ENCODE results near the gene ZNF516. TPM values are rescaled to one million over a fixed set of nuclear protein-coding genes. Genes with fewer than 3 reads are reported as not detected.
"Not testable (repeated sequence)": the region's sequence is repeated elsewhere in the genome, so short reads cannot be mapped to it uniquely, and the experiment has no call there.

The ZNF516 gene
- total RNA-seq, 2 donors from 2014 or later = 10.8 to 21.1 TPM

- Mint-ChIP-seq H3K36me3 (no peaks in the 10 kb centered on the region), H3K9me3 (no peaks in the 10 kb centered on the region), H3K4me3 (no peak overlapping the region), H3K27ac (no peak overlapping the region), H3K27me3 (no peaks in the 10 kb centered on the region), H3K4me1 (ENCODE audit: low read depth in 2 of 2) (peaks cover 20 to 30% of the 10 kb centered on the region in 2 donors)
- DNase-seq (ENCODE audit: low spot score) (no peak), ATAC-seq (no peak)
These were observed 12.8 kb downstream of the ZNF516 start for GRCh38 chr18:76482267-76482666.

- no peaks in the 10 kb centered on the region for H3K36me3 Mint-ChIP-seq
- peak; percentile 42 for DNase-seq (ENCODE audit: low spot score)
- no peaks in the 10 kb centered on the region for H3K27me3 Mint-ChIP-seq
- no peak overlapping the region for H3K27ac Mint-ChIP-seq
- H3K9me3 Mint-ChIP-seq = no peaks in the 10 kb centered on the region
- H3K4me3 Mint-ChIP-seq = no peak overlapping the region
- ATAC-seq = no peak
- H3K4me1 Mint-ChIP-seq (ENCODE audit: low read depth in 2 of 2) = peaks cover 24 to 33% of the 10 kb centered on the region in 2 donors
These were observed 14.1 kb downstream of the ZNF516 start for GRCh38 chr18:76480913-76481312.

GRCh38 chr18:76479351-76480238, 15.4 kb downstream of the ZNF516 start:
- ATAC-seq (no peak), DNase-seq (ENCODE audit: low spot score) (peak; percentile 32)
- H3K27ac Mint-ChIP-seq = no peak overlapping the region
- H3K27me3 Mint-ChIP-seq = no peaks in the 10 kb centered on the region
- no peak overlapping the region for H3K4me3 Mint-ChIP-seq
- H3K4me1 Mint-ChIP-seq (ENCODE audit: low read depth in 2 of 2) = peaks cover 26 to 29% of the 10 kb centered on the region in 2 donors
- no peaks in the 10 kb centered on the region for H3K9me3 Mint-ChIP-seq
- no peaks in the 10 kb centered on the region for H3K36me3 Mint-ChIP-seq

GRCh38 chr18:76476665-76477561, 18.1 kb downstream of the ZNF516 start:
- H3K36me3 Mint-ChIP-seq = no peaks in the 10 kb centered on the region
- H3K9me3 Mint-ChIP-seq = no peaks in the 10 kb centered on the region
- H3K4me3 Mint-ChIP-seq = peak overlapping the region; percentile 62
- H3K4me1 Mint-ChIP-seq (ENCODE audit: low read depth in 2 of 2) = peaks cover 37 to 42% of the 10 kb centered on the region in 2 donors
- peaks cover 0 to 4% of the 10 kb centered on the region in 2 donors for H3K27me3 Mint-ChIP-seq
- DNase-seq (ENCODE audit: low spot score) = peak; percentile 58
- peak; percentile 20 to 70 for ATAC-seq
- H3K27ac Mint-ChIP-seq = peak overlapping the region; percentile 38 to 75

- no peaks in the 10 kb centered on the region for H3K36me3 Mint-ChIP-seq
- no peaks in the 10 kb centered on the region for H3K9me3 Mint-ChIP-seq
- DNase-seq (ENCODE audit: low spot score) (peak; percentile 31), ATAC-seq (no peak)
- H3K27me3 Mint-ChIP-seq = peaks cover 0 to 5% of the 10 kb centered on the region in 2 donors
- peaks cover 38 to 44% of the 10 kb centered on the region in 2 donors for H3K4me1 Mint-ChIP-seq (ENCODE audit: low read depth in 2 of 2)
- H3K4me3 Mint-ChIP-seq = peak overlapping the region; percentile 62
- peak overlapping the region in 1 of 2 donors; percentile 75 for H3K27ac Mint-ChIP-seq
These were observed 19.4 kb downstream of the ZNF516 start for GRCh38 chr18:76475450-76476194.

GRCh38 chr18:76474824-76475223, 20.2 kb downstream of the ZNF516 start:
- H3K27ac Mint-ChIP-seq = no peak overlapping the region
- no peaks in the 10 kb centered on the region for H3K9me3 Mint-ChIP-seq
- DNase-seq (ENCODE audit: low spot score) (no peak), ATAC-seq (no peak)
- H3K36me3 Mint-ChIP-seq = no peaks in the 10 kb centered on the region
- H3K4me3 Mint-ChIP-seq = no peak overlapping the region
- H3K4me1 Mint-ChIP-seq (ENCODE audit: low read depth in 2 of 2) = peaks cover 38 to 44% of the 10 kb centered on the region in 2 donors
- peaks cover 0 to 5% of the 10 kb centered on the region in 2 donors for H3K27me3 Mint-ChIP-seq

GRCh38 chr18:76473521-76473920, 21.5 kb downstream of the ZNF516 start:
- H3K9me3 Mint-ChIP-seq; H3K27me3 Mint-ChIP-seq; H3K4me3 Mint-ChIP-seq; ATAC-seq; H3K36me3 Mint-ChIP-seq; DNase-seq (ENCODE audit: low spot score): not testable (repeated sequence)
- H3K27ac Mint-ChIP-seq = peak overlapping the region in 1 of 2 donors; percentile 50
- peaks cover 43 to 49% of the 10 kb centered on the region in 2 donors for H3K4me1 Mint-ChIP-seq (ENCODE audit: low read depth in 2 of 2)

GRCh38 chr18:76472829-76473228, 22.2 kb downstream of the ZNF516 start:
- no peak for ATAC-seq
- Mint-ChIP-seq H3K27ac (no peak overlapping the region), H3K4me3 (no peak overlapping the region), H3K36me3 (no peaks in the 10 kb centered on the region), H3K27me3 (peaks cover 0 to 5% of the 10 kb centered on the region in 2 donors), H3K4me1 (ENCODE audit: low read depth in 2 of 2) (peaks cover 48 to 52% of the 10 kb centered on the region in 2 donors), H3K9me3 (no peaks in the 10 kb centered on the region)
- no peak for DNase-seq (ENCODE audit: low spot score)

GRCh38 chr18:76471593-76471992, 23.4 kb downstream of the ZNF516 start:
- ATAC-seq (no peak), DNase-seq (ENCODE audit: low spot score) (no peak)
- peak overlapping the region in 1 of 2 donors; percentile 33 for H3K27ac Mint-ChIP-seq
- no peaks in the 10 kb centered on the region for H3K9me3 Mint-ChIP-seq
- H3K4me3 Mint-ChIP-seq = no peak overlapping the region
- peaks cover 45 to 49% of the 10 kb centered on the region in 2 donors for H3K4me1 Mint-ChIP-seq (ENCODE audit: low read depth in 2 of 2)
- H3K36me3 Mint-ChIP-seq = no peaks in the 10 kb centered on the region
- H3K27me3 Mint-ChIP-seq = peaks cover 0 to 5% of the 10 kb centered on the region in 2 donors

GRCh38 chr18:76468345-76469304, 26.4 kb downstream of the ZNF516 start:
- DNase-seq (ENCODE audit: low spot score) = no peak
- Mint-ChIP-seq H3K4me1 (ENCODE audit: low read depth in 2 of 2) (peaks cover 27 to 40% of the 10 kb centered on the region in 2 donors), H3K4me3 (peak overlapping the region; percentile 81), H3K9me3 (no peaks in the 10 kb centered on the region), H3K27me3 (peaks cover 0 to 5% of the 10 kb centered on the region in 2 donors), H3K36me3 (no peaks in the 10 kb centered on the region), H3K27ac (peak overlapping the region; percentile 83 to 90)
- ATAC-seq = no peak

GRCh38 chr18:76467371-76468190, 27.5 kb downstream of the ZNF516 start:
- no peaks in the 10 kb centered on the region for H3K9me3 Mint-ChIP-seq
- peaks cover 27 to 41% of the 10 kb centered on the region in 2 donors for H3K4me1 Mint-ChIP-seq (ENCODE audit: low read depth in 2 of 2)
- H3K4me3 Mint-ChIP-seq = peak overlapping the region; percentile 81

More at GRCh38 chr18:76467371-76468190, 27.5 kb downstream of the ZNF516 start:
- Mint-ChIP-seq H3K27me3 (peaks cover 0 to 5% of the 10 kb centered on the region in 2 donors), H3K27ac (peak overlapping the region; percentile 83 to 90), H3K36me3 (no peaks in the 10 kb centered on the region)
- ATAC-seq (peak; percentile 60 to 84), DNase-seq (ENCODE audit: low spot score) (no peak)

Measured in natural killer cell treated with Interleukin-12 subunit alpha and Interleukin-12 subunit beta and Interleukin-15 and Interleukin-18, amount 100 ng/mL, for 72 hours (primary cell).